ENCODE results near the gene ELK1. TPM values are rescaled to one million over a fixed set of nuclear protein-coding genes. Genes with fewer than 3 reads are reported as not detected.
"Not testable (repeated sequence)": the region's sequence is repeated elsewhere in the genome, so short reads cannot be mapped to it uniquely, and the experiment has no call there.

Gene ELK1
- total RNA-seq, 4 donors from 2014 or later, result 17.3 to 21.7 (median 17.7) TPM

GRCh38 chrX:47683829-47684205, 33.5 kb upstream of the ELK1 start:
- peak; percentile 10 to 22 for DNase-seq
- WGBS, 2 donors, result 28% methylated on average over 3 of the region's 3 CpGs
- H3K27me3 ChIP-seq, result no peaks in the 10 kb centered on the region
- no peaks in the 10 kb centered on the region for H3K9me3 ChIP-seq
- intact Hi-C loops (cut with DNase I), result no loop called here
- no peaks in the 10 kb centered on the region for H3K4me1 ChIP-seq
- H3K27ac ChIP-seq, result no peak overlapping the region
- H3K4me3 ChIP-seq (replicated peaks in 1 of 3), result no peak overlapping the region
- no peaks in the 10 kb centered on the region for H3K36me3 ChIP-seq
- TF ChIP-seq CTCF (IDR thresholded peaks at IDR 0.05), result no peak

- H3K27me3 ChIP-seq, result no peaks in the 10 kb centered on the region
- no peak overlapping the region for H3K27ac ChIP-seq
- no peak for DNase-seq
- no peaks in the 10 kb centered on the region for H3K9me3 ChIP-seq
- intact Hi-C loops (cut with DNase I), result no loop called here
- H3K36me3 ChIP-seq, result no peaks in the 10 kb centered on the region
- H3K4me3 ChIP-seq (replicated peaks in 1 of 3), result no peak overlapping the region
- no peaks in the 10 kb centered on the region for H3K4me1 ChIP-seq
- WGBS, 2 donors, result 65 to 76% methylated on average over 9 to 13 of the region's 14 CpGs
- no peak for TF ChIP-seq POLR2A (IDR thresholded peaks at IDR 0.05)
Observed at GRCh38 chrX:47683184-47683828, 32.9 kb upstream of the ELK1 start.

GRCh38 chrX:47675959-47676859, 25.8 kb upstream of the ELK1 start:
- H3K4me3 ChIP-seq (replicated peaks in 1 of 3); H3K9me3 ChIP-seq; DNase-seq; H3K27ac ChIP-seq; intact Hi-C loops (cut with DNase I); H3K4me1 ChIP-seq; H3K36me3 ChIP-seq; H3K27me3 ChIP-seq: not testable (repeated sequence)
- 78 to 84% methylated on average over 7 of the region's 7 CpGs for WGBS, 2 donors

GRCh38 chrX:47674776-47675175, 24.4 kb upstream of the ELK1 start:
- intact Hi-C loops (cut with DNase I), result no loop called here
- H3K9me3 ChIP-seq, result no peaks in the 10 kb centered on the region
- H3K27ac ChIP-seq, result no peak overlapping the region
- TF ChIP-seq POLR2A (IDR thresholded peaks at IDR 0.05) (no peak), CTCF (IDR thresholded peaks at IDR 0.05) (no peak)
- no peak for DNase-seq
- 76 to 82% methylated on average over 5 of the region's 5 CpGs for WGBS, 2 donors
- H3K4me3 ChIP-seq (replicated peaks in 1 of 3), result no peak overlapping the region
- no peaks in the 10 kb centered on the region for H3K27me3 ChIP-seq
- H3K4me1 ChIP-seq, result no peaks in the 10 kb centered on the region
- no peaks in the 10 kb centered on the region for H3K36me3 ChIP-seq

- H3K27ac ChIP-seq; DNase-seq; H3K27me3 ChIP-seq; H3K4me3 ChIP-seq (replicated peaks in 1 of 3); H3K9me3 ChIP-seq; H3K36me3 ChIP-seq; intact Hi-C loops (cut with DNase I); H3K4me1 ChIP-seq: not testable (repeated sequence)
- WGBS, 2 donors, result 88 to 92% methylated on average over 4 of the region's 4 CpGs
Observed at GRCh38 chrX:47665797-47666196, 15.4 kb upstream of the ELK1 start.

GRCh38 chrX:47664737-47665136, 14.4 kb upstream of the ELK1 start:
- no peaks in the 10 kb centered on the region for H3K4me1 ChIP-seq
- H3K4me3 ChIP-seq (replicated peaks in 1 of 3), result no peak overlapping the region
- no peak for DNase-seq
- H3K36me3 ChIP-seq, result no peaks in the 10 kb centered on the region
- no peak for TF ChIP-seq POLR2A (IDR thresholded peaks at IDR 0.05)
- TF ChIP-seq CTCF (IDR thresholded peaks at IDR 0.05), result no peak
- H3K27me3 ChIP-seq, result no peaks in the 10 kb centered on the region
- no peak overlapping the region for H3K27ac ChIP-seq
- no peaks in the 10 kb centered on the region for H3K9me3 ChIP-seq
- intact Hi-C loops (cut with DNase I), result no loop called here
- WGBS, 2 donors, result 96 to 98% methylated on average over 5 of the region's 5 CpGs

Data from thyroid gland (tissue), 4 donors.